Lower leg skin (tissue), 3 donors: ENCODE results near the gene FBN1.

Experiments used
- POLR2A ChIP-seq, 2 donors: fragments of 450-650 bp; IDR thresholded peaks; one replicate each; pipeline ENCODE4 v1.6.1; 2016 to 2017; ENCODE audit warnings: antibody characterized with exemption in 2 of 2, mild to moderate bottlenecking in 1 of 2, moderate library complexity in 1 of 2
- TF ChIP-seq, protein P1 (sequence below), 3 donors: fragments of 450-650 bp; IDR thresholded peaks; one replicate each; pipeline ENCODE4 v1.5.1; 2016; ENCODE audit warnings: antibody characterized with exemption in 3 of 3, mild to moderate bottlenecking in 3 of 3, moderate library complexity in 2 of 3

DNA sequence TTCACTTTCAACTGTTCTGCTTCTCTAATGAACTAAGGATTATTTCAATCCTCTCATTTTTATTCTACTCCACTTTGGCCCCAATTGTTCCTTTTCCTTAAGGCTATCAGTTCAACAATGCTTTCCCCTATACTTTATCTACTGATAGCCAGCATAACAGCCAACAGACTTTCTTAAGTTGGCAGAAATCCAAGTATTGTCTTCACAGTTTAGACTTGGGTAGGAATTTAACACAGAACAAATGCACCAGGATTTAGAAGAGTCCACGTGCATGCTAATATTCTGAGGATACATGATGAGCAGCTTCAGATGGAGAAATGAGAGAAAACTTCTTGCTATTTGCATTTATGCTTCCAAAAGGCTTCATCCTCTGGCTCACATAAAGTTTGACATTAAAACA lies 54.8 kb downstream of the FBN1 start:
- TF ChIP-seq, protein P1, sequence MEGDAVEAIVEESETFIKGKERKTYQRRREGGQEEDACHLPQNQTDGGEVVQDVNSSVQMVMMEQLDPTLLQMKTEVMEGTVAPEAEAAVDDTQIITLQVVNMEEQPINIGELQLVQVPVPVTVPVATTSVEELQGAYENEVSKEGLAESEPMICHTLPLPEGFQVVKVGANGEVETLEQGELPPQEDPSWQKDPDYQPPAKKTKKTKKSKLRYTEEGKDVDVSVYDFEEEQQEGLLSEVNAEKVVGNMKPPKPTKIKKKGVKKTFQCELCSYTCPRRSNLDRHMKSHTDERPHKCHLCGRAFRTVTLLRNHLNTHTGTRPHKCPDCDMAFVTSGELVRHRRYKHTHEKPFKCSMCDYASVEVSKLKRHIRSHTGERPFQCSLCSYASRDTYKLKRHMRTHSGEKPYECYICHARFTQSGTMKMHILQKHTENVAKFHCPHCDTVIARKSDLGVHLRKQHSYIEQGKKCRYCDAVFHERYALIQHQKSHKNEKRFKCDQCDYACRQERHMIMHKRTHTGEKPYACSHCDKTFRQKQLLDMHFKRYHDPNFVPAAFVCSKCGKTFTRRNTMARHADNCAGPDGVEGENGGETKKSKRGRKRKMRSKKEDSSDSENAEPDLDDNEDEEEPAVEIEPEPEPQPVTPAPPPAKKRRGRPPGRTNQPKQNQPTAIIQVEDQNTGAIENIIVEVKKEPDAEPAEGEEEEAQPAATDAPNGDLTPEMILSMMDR (IDR thresholded peaks at IDR 0.05), result no peak
- TF ChIP-seq POLR2A (IDR thresholded peaks at IDR 0.05), result no peak
